GM18508 (cell line): ENCODE data around the gene TRIM17.

Experiments
- ATAC-seq: cut with Tn5 transposase; IDR thresholded peaks from one replicate; pipeline ENCODE4 v1.9.1; 2021; ENCODE audit warnings: moderate number of reproducible peaks; ENCODE audit not compliant: insufficient read depth, unreplicated experiment

Gene TRIM17

DNA sequence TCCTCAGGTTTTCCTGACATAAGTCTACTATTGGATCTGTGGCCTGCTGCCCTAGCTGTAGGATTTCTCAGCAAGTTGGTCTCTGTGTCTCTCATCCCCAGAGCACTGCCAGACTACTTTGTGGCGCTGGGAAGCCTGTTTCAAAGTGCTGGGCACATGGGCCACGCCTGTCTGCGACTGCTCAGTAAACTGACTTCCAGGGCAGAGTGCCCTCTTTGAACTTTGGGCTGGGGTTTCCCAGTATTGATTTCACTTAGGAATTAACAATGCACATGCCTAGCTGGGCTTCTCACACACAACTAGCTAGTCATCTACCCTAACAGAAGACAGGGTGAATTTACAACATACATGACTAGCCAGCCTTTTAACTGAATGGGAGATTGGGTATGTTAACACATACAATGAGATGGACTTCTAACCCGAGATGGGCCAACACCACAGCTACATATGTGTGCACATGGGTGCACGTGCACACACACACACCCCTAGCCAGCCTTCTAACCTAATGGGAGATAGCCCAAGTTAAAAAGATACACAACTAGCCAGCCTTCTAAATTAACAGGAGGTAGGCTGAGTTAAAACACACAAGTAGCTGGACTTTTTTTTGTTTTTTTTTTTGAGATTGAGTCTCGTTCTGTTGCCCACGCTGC lies 6.9 kb upstream of the TRIM17 start:
- no peak for ATAC-seq

DNA sequence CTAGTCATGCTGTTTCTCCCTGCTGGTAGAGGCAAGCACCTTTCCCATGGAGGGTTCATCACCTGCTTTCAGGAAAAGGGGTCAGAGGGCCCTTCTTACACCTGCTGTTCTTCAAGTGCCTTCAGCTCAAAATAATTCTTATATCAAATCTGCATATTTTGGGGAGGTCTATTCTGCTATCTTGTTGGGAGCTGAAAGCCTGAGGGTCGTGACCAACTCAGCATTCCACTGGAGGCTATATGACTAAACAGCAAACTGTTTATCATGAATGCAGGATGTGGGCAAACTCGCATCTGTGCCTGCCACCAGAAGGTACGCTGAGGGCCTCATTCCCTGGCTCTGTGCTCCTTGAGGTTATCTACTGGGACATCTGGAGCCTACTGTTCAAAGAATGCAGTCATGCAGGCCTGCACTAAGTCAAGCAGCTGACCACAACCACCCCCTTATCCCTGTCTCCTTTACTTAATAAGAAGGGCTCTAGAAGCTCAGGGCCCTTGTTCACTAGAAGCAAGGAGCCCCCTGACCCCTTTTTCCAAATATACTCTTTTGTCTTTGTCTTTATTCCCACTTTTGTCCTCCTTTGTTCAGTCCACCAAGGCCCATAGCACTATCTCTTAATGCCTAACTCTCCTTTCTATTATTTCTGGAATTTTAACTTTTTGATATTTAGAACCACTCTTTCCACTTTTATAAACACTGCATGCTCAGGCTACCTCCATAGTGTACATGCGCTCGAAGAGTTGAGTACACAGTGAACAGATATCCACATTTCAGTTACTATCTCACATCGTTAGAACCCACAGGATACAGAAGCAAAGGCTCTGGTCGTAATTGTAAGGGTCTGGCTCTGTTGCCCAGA lies 4.5 kb upstream of the TRIM17 start:
- no peak for ATAC-seq

GRCh38 chr1:228417483-228418203 lies 982 bp upstream of the TRIM17 start:
- ATAC-seq = no peak

DNA sequence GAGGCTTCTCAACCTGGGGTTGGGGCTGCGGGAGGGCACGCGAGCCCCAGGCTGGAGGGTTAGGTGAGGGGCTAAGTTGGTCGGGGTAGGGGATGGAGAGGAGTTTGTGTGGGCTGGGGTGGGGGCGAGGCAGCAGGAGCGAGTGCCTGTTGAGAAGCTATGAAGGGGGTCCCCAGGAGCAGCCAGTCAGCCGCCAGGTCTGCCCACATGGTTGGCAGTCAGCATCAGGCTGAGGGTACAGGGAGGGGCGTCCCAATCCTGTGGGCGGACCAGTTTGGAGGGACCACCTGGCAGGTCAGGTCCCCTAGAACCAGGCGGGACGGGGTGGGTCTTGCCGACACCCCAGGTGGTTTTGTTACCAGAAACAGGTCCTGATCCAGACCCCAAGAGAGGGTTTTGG lies 400 bp upstream of the TRIM17 start:
- ATAC-seq = no peak

GRCh38 chr1:228415853-228416216 lies 826 bp downstream of the TRIM17 start:
- no peak for ATAC-seq

DNA sequence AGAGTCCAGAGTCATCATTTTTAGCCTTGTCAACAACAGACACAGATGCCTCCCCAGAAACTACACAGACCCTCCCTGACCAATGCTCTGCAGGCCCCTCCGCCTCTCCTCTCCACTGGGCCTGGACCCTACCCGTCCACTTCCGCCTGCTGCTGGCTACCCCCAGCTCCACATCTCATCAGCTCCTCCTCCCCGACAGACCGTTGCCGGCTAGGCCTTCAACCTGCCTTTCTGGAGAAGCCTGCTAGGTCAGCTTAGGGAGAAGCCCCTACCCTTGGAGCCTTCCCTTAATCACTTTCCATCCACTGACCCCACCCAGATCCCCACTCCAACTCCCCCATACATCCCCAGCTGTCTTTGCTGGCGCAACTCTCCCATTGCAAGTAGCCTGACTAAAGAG lies 1.4 kb downstream of the TRIM17 start:
- no peak for ATAC-seq

- no peak for ATAC-seq
These were observed 2.0 kb downstream of the TRIM17 start for GRCh38 chr1:228414511-228415211.

DNA sequence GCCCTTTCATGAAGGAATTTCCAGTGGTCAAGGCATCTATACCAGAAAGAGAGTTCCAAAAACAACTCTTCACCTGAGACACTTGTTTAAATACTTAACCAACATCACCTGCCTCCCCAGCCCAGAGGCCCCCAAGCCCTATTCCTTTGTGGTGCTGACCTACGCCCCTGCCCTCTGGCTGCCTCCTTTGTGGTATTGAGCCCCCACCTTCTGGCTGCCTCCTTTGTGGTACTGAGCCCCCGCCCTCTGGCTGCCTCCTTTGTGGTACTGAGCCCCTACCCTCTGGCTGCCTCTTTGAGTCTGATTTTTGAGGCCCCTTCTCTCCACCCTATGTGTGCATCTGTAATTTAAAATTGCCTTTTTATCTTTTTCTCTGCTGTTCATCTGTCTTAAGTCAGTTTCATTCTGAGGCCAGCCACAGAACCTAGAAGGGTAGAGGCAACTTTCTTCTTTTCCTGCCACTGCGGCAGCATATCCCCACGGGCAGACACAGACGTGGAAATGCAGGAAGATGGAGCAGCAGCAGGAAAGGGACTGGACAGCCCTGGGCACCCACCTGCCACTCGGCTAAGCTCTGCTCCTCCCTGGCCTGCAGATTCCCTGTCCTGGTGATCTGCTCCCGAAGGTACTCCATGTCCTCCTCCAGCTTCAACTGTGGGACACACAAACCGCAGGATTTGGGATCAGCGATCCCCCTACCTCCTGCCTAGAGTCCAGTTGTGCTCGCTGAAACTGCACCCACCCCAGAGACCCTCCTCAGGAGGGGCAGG lies 3.2 kb downstream of the TRIM17 start:
- no peak for ATAC-seq

DNA sequence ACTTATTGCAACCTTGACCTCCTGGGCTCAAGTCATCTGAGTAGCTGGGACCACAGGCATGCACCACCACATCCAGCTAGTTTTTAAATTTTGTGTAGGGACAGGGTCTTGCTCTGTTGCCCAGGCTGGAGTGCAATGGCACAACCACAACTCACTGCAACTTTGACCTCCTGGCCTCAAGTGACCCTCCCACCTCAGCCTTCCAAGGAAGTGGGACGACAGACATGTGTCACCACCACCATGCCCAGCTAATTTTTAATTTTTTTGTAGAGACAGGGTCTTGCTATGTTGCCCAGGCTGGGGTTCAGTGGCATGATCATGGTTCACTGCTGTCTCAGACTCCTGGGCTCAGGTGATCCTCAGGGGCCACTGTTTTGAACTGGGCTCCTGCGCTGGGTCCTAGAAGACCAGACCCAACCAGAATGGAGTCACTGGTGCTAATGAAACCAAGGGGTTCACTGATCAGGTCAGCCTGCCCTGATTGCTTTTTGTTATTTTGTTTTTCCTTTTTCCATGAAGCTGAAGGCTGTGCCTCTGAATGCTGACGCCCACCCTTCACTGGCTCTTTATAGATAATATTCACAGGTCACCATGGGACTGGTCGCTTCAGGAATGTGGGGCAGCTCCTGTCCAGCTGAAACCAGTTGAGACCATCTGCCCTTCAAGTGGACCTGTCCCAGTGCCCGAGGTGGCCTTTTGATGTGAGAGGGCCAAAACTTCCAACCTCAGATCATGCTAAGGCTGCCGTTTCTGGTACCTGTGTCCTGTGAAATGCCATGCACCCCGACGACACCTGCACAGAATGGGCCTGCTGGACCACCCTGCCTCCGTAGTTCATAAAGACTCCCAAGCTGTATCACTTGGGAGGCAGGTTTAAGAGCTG lies 4.9 kb downstream of the TRIM17 start:
- ATAC-seq = no peak

DNA sequence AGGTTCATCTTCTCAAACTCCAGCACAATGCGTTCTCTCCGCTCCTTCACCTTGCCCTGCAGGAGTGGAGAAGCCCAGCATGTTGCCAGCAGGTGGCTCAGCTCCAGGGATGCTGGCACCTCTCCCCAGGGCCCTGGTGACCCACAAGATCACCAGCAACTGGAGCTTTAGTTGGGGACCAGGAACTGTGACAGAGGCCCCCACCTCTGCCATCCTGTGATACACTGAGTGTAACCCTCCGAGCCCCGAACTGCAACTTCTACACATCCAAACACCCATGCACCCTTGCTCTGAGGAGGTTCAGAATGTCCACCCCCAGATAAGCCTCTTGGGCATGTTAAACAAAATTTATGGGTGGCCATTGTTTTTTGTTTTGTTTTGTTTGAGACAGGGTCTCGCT lies 5.5 kb downstream of the TRIM17 start:
- no peak for ATAC-seq

- no peak for ATAC-seq
These were observed 6.0 kb downstream of the TRIM17 start for GRCh38 chr1:228410671-228411070.

GRCh38 chr1:228410015-228410414 lies 6.6 kb downstream of the TRIM17 start:
- no peak for ATAC-seq

GRCh38 chr1:228408869-228409805 lies 7.5 kb downstream of the TRIM17 start:
- no peak for ATAC-seq

- ATAC-seq = no peak
These were observed 8.4 kb downstream of the TRIM17 start for GRCh38 chr1:228408041-228408868.

GRCh38 chr1:228407106-228408040 lies 9.3 kb downstream of the TRIM17 start:
- ATAC-seq = peak; percentile 10

GRCh38 chr1:228405979-228406228 lies 10.8 kb downstream of the TRIM17 start:
- ATAC-seq = peak; percentile 2
